Kidney (tissue), 14 donors: ENCODE measurements around the gene PORCN. TPM values are rescaled to one million over a fixed set of nuclear protein-coding genes. Genes with fewer than 3 reads are reported as not detected.

Experiments used
- DNase-seq, 5 donors: peaks; one replicate each; pipeline ENCODE4 v3.0.0-alpha.2; 2013 to 2020
- FAIRE-seq: peaks from 2 replicates; lab custom pipeline; 2012; peaks lifted over from hg19 to GRCh38; lab: Jason Lieb, UNC
- H3K27ac ChIP-seq, 2 donors: one replicate each; pipeline ENCODE4 v1.7.0; 2013; ENCODE audit warnings: low read depth in 2 of 2, low read length in 2 of 2, inconsistent platforms in 1 of 2
- H3K27me3 ChIP-seq: one replicate; pipeline ENCODE4 v1.7.1; 2013; ENCODE audit warnings: low read length, inconsistent platforms; ENCODE audit not compliant: control insufficient read depth, insufficient read depth
- H3K36me3 ChIP-seq, 3 donors: one replicate each; pipeline versions ENCODE4 v1.7.0 to v1.7.1; 2013; ENCODE audit warnings: low read length in 3 of 3, control low read depth in 1 of 3, inconsistent platforms in 1 of 3; ENCODE audit not compliant: insufficient read depth in 3 of 3, control insufficient read depth in 2 of 3
- H3K4me1 ChIP-seq, 3 donors: one replicate each; pipeline versions ENCODE4 v1.7.0 to v1.7.1; 2013; ENCODE audit warnings: low read length in 3 of 3, inconsistent platforms in 1 of 3, low read depth in 1 of 3; ENCODE audit not compliant: control insufficient read depth in 2 of 3, insufficient read depth in 2 of 3
- H3K4me3 ChIP-seq, 3 donors: one replicate each; pipeline versions ENCODE4 v1.7.0 to v1.8.1; 2013; ENCODE audit warnings: low read length in 3 of 3, control low read depth in 1 of 3, inconsistent platforms in 1 of 3
- H3K9ac ChIP-seq, 3 donors: one replicate each; pipeline versions ENCODE4 v1.7.0 to v1.7.1; 2013; ENCODE audit warnings: low read length in 3 of 3, control low read depth in 1 of 3, inconsistent platforms in 1 of 3
- H3K9me3 ChIP-seq, 3 donors: one replicate each; pipeline versions ENCODE4 v1.7.0 to v1.7.1; 2013; ENCODE audit warnings: low read length in 3 of 3, control low read depth in 1 of 3, inconsistent platforms in 1 of 3; ENCODE audit not compliant: control insufficient read depth in 2 of 3, insufficient read depth in 1 of 3
- intact Hi-C: fragments of 100-400 bp; cut with DNase I; formaldehyde crosslinking; loops from one replicate; pipeline ENCODE4 v1.11.1; 2022
- polyA plus RNA-seq: library from polyadenylated mRNA; stranded (reverse); fragments of 350-450 nt; fragmentation: Illumina TruSeq; extraction: RNeasy Lipid Tissue Mini Kit (QIAGEN cat#74804); gene quantifications from one replicate; pipeline ENCODE4 v1.2.3, GENCODE V29; 2014; ENCODE audit warnings: low read depth, low replicate concordance; ENCODE audit not compliant: insufficient read depth
- total RNA-seq: library from RNA; stranded (reverse); fragmentation: NEBNext Ultra II Directional; extraction: Animal tissue kit (Norgen Biotek cat#: 25700); gene quantifications from one replicate; pipeline ENCODE4 v1.2.1, GENCODE V29; 2021
- TF ChIP-seq, protein P1 (sequence below): IDR thresholded peaks from 3 replicates; pipeline ENCODE4 v1.5.1; 2012; ENCODE audit warnings: mild to moderate bottlenecking, moderate library complexity, borderline replicate concordance; ENCODE audit not compliant: insufficient read depth; ENCODE audit errors: extremely low read depth
- donor health status: control.
- donor health status: control.
- donor health status: control.
- donor health status: control.
- donor health status: control.
- donor health status: DM: yes; HTN: yes; CAD: no.
- donor health status: Normal renal cell carcinoma (clear cell type).

Gene PORCN
- total and polyA plus RNA-seq, 2 donors from 2014 or later: 8.9 to 11.7 TPM

GRCh38 chrX:48474127-48474526, 34.7 kb upstream of the PORCN start:
- H3K27me3 ChIP-seq: no peaks in the 10 kb centered on the region
- intact Hi-C loops: no loop called here
- TF ChIP-seq, protein P1, sequence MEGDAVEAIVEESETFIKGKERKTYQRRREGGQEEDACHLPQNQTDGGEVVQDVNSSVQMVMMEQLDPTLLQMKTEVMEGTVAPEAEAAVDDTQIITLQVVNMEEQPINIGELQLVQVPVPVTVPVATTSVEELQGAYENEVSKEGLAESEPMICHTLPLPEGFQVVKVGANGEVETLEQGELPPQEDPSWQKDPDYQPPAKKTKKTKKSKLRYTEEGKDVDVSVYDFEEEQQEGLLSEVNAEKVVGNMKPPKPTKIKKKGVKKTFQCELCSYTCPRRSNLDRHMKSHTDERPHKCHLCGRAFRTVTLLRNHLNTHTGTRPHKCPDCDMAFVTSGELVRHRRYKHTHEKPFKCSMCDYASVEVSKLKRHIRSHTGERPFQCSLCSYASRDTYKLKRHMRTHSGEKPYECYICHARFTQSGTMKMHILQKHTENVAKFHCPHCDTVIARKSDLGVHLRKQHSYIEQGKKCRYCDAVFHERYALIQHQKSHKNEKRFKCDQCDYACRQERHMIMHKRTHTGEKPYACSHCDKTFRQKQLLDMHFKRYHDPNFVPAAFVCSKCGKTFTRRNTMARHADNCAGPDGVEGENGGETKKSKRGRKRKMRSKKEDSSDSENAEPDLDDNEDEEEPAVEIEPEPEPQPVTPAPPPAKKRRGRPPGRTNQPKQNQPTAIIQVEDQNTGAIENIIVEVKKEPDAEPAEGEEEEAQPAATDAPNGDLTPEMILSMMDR: no peak
- no peak overlapping the region for H3K4me3 ChIP-seq
- H3K9me3 ChIP-seq: no peaks in the 10 kb centered on the region
- DNase-seq: no peak
- no peaks in the 10 kb centered on the region for H3K36me3 ChIP-seq
- no peak overlapping the region for H3K9ac ChIP-seq
- no peak for FAIRE-seq
- no peaks in the 10 kb centered on the region for H3K4me1 ChIP-seq
- no peak overlapping the region for H3K27ac ChIP-seq

- TF ChIP-seq, protein P1: no peak
- intact Hi-C loops: no loop called here
- DNase-seq (peak in 1 of 5 donors; percentile 46), FAIRE-seq (no peak)
- H3K4me1 ChIP-seq: no peaks in the 10 kb centered on the region
- H3K27ac ChIP-seq: no peak overlapping the region
- no peaks in the 10 kb centered on the region for H3K27me3 ChIP-seq
- no peaks in the 10 kb centered on the region for H3K36me3 ChIP-seq
- no peak overlapping the region for H3K4me3 ChIP-seq
- H3K9me3 ChIP-seq: no peaks in the 10 kb centered on the region
- no peak overlapping the region for H3K9ac ChIP-seq
Measured at GRCh38 chrX:48474581-48474980, 34.2 kb upstream of the PORCN start.

GRCh38 chrX:48475296-48475695, 33.5 kb upstream of the PORCN start:
- Histone ChIP-seq H3K9me3 (no peaks in the 10 kb centered on the region), H3K4me1 (no peaks in the 10 kb centered on the region), H3K27me3 (no peaks in the 10 kb centered on the region), H3K36me3 (no peaks in the 10 kb centered on the region), H3K4me3 (peak overlapping the region; percentile 83 to 91 (median 86)), H3K9ac (peak overlapping the region in 2 of 3 donors; percentile 55 to 73), H3K27ac (peak overlapping the region in 1 of 2 donors; percentile 70)
- DNase-seq (peak in 1 of 5 donors; percentile 21), FAIRE-seq (no peak)
- TF ChIP-seq, protein P1: no peak
- intact Hi-C loops: no loop called here
